Neural crest cell (in vitro differentiated cells): ENCODE results near the gene PADI1. TPM values are rescaled to one million over a fixed set of nuclear protein-coding genes. Genes with fewer than 3 reads are reported as not detected.

Experiments used
- DNase-seq: peaks from one replicate; pipeline ENCODE4 v3.0.0; 2021; ENCODE audit warnings: low read depth, mixed read lengths, low spot score
- H3K27ac Mint-ChIP-seq: one replicate; pipeline ENCODE4 v1.8.0; 2021; ENCODE audit warnings: mild to moderate bottlenecking, mixed read lengths; ENCODE audit not compliant: unreplicated experiment
- H3K27me3 Mint-ChIP-seq: 2 replicates; pipeline ENCODE4 v1.8.0; 2021; ENCODE audit warnings: low read depth, mild to moderate bottlenecking, mixed read lengths
- H3K36me3 Mint-ChIP-seq: 2 replicates; pipeline ENCODE4 v1.8.0; 2021; ENCODE audit warnings: low read depth, mild to moderate bottlenecking, mixed read lengths
- H3K4me1 Mint-ChIP-seq: 2 replicates; pipeline ENCODE4 v1.8.0; 2021; ENCODE audit warnings: mixed read lengths
- H3K4me3 Mint-ChIP-seq: one replicate; pipeline ENCODE4 v1.8.0; 2021; ENCODE audit warnings: mild to moderate bottlenecking, mixed read lengths
- H3K9me3 Mint-ChIP-seq: 2 replicates; pipeline ENCODE4 v1.8.0; 2021; ENCODE audit warnings: mixed read lengths
- CTCF ChIP-seq: fragments of 200-600 bp; sonication (generic); conservative IDR thresholded peaks from 2 replicates; pipeline ENCODE4 v1.5.0; 2021; ENCODE audit warnings: antibody characterized with exemption, mild to moderate bottlenecking
- total RNA-seq: library from RNA; stranded (reverse); gene quantifications from 2 replicates; pipeline ENCODE4 v1.2.1, GENCODE V29; 2021

The PADI1 gene
- total RNA-seq, 1 donor from 2014 or later: not detected

- no peak for TF ChIP-seq CTCF
Measured at GRCh38 chr1:17243274-17243673, 38.3 kb downstream of the PADI1 start.

GRCh38 chr1:17244821-17245740 is 40.2 kb downstream of the PADI1 start:
- no peaks in the 10 kb centered on the region for H3K9me3 Mint-ChIP-seq
- no peak for TF ChIP-seq CTCF
- peaks cover 3% of the 10 kb centered on the region for H3K27me3 Mint-ChIP-seq
- peak overlapping the region; percentile 52 for H3K27ac Mint-ChIP-seq
- peak; percentile 29 for DNase-seq
- no peak overlapping the region for H3K4me3 Mint-ChIP-seq
- peaks cover 19% of the 10 kb centered on the region for H3K4me1 Mint-ChIP-seq
- no peaks in the 10 kb centered on the region for H3K36me3 Mint-ChIP-seq

More at GRCh38 chr1:17243274-17243673, 38.3 kb downstream of the PADI1 start:
- Mint-ChIP-seq H3K36me3 (no peaks in the 10 kb centered on the region), H3K27me3 (peaks cover 3% of the 10 kb centered on the region), H3K27ac (no peak overlapping the region), H3K4me3 (no peak overlapping the region), H3K9me3 (no peaks in the 10 kb centered on the region), H3K4me1 (peaks cover 25% of the 10 kb centered on the region)
- no peak for DNase-seq

GRCh38 chr1:17245816-17246325 is 40.9 kb downstream of the PADI1 start:
- peaks cover 19% of the 10 kb centered on the region for H3K4me1 Mint-ChIP-seq
- H3K4me3 Mint-ChIP-seq: no peak overlapping the region
- DNase-seq: no peak
- H3K36me3 Mint-ChIP-seq: no peaks in the 10 kb centered on the region
- H3K9me3 Mint-ChIP-seq: no peaks in the 10 kb centered on the region
- peak overlapping the region; percentile 57 for H3K27ac Mint-ChIP-seq
- no peak for TF ChIP-seq CTCF
- peaks cover 3% of the 10 kb centered on the region for H3K27me3 Mint-ChIP-seq

- Mint-ChIP-seq H3K4me1 (peaks cover 19% of the 10 kb centered on the region), H3K27me3 (no peaks in the 10 kb centered on the region), H3K9me3 (no peaks in the 10 kb centered on the region), H3K27ac (no peak overlapping the region), H3K4me3 (no peak overlapping the region), H3K36me3 (no peaks in the 10 kb centered on the region)
- TF ChIP-seq CTCF: no peak
- no peak for DNase-seq
Measured at GRCh38 chr1:17246971-17247370, 42.0 kb downstream of the PADI1 start.

- H3K4me1 Mint-ChIP-seq: peaks cover 19% of the 10 kb centered on the region
- no peak for TF ChIP-seq CTCF
- no peaks in the 10 kb centered on the region for H3K36me3 Mint-ChIP-seq
- no peaks in the 10 kb centered on the region for H3K9me3 Mint-ChIP-seq
- no peaks in the 10 kb centered on the region for H3K27me3 Mint-ChIP-seq
- DNase-seq: no peak
- H3K27ac Mint-ChIP-seq: no peak within 1 kb of the TSS
- H3K4me3 Mint-ChIP-seq: no peak within 1 kb of the TSS
Measured at GRCh38 chr1:17248781-17249180, 43.9 kb downstream of the PADI1 start, which contains the start of gene PADI3. Gene PADI3 (plus strand): TSS chr1:17249098. CDS start chr1:17249138, 40 bp downstream.
